HG03097 (cell line): ENCODE results near the gene AQP1.

ENCODE experiments used
- ATAC-seq: cut with Tn5 transposase; IDR thresholded peaks from one replicate; pipeline ENCODE4 v1.9.1; 2021; ENCODE audit not compliant: unreplicated experiment, low FRiP score

The AQP1 gene

GRCh38 chr7:30911561-30911969 is at the start of gene AQP1:
TSS of gene AQP1 (plus strand) at chr7:30911853. CDS start at chr7:30911910, 57 bp downstream.
- no peak for ATAC-seq

GRCh38 chr7:30862995-30863705 is 48.5 kb upstream of the AQP1 start:
- ATAC-seq: no peak

GRCh38 chr7:30863706-30864035 is 48.0 kb upstream of the AQP1 start:
- no peak for ATAC-seq

- no peak for ATAC-seq
Measured at GRCh38 chr7:30864101-30864500, 47.6 kb upstream of the AQP1 start.

GRCh38 chr7:30865076-30865475 is 46.6 kb upstream of the AQP1 start:
- ATAC-seq: no peak

- ATAC-seq: no peak
Measured at GRCh38 chr7:30865821-30866220, 45.8 kb upstream of the AQP1 start.

- no peak for ATAC-seq
Measured at GRCh38 chr7:30866939-30867338, 44.7 kb upstream of the AQP1 start.

GRCh38 chr7:30867483-30867882 is 44.2 kb upstream of the AQP1 start:
- no peak for ATAC-seq

GRCh38 chr7:30869794-30870611 is 41.6 kb upstream of the AQP1 start:
- ATAC-seq: no peak

- ATAC-seq: no peak
Measured at GRCh38 chr7:30870821-30871518, 40.7 kb upstream of the AQP1 start.

- ATAC-seq: no peak
Measured at GRCh38 chr7:30871655-30872054, 40.0 kb upstream of the AQP1 start.

- ATAC-seq: no peak
Measured at GRCh38 chr7:30873207-30873606, 38.4 kb upstream of the AQP1 start.

GRCh38 chr7:30873656-30874055 is 38.0 kb upstream of the AQP1 start:
- ATAC-seq: no peak

GRCh38 chr7:30874656-30875302 is 36.9 kb upstream of the AQP1 start:
- no peak for ATAC-seq

- ATAC-seq: no peak
Measured at GRCh38 chr7:30877015-30877769, 34.5 kb upstream of the AQP1 start.

- no peak for ATAC-seq
Measured at GRCh38 chr7:30877993-30878392, 33.7 kb upstream of the AQP1 start.

GRCh38 chr7:30879139-30880124 is 32.2 kb upstream of the AQP1 start:
- ATAC-seq: no peak

GRCh38 chr7:30880125-30880720 is 31.4 kb upstream of the AQP1 start:
- no peak for ATAC-seq

GRCh38 chr7:30880941-30881340 is 30.7 kb upstream of the AQP1 start:
- ATAC-seq: no peak
